Activated CD8-positive, alpha-beta memory T cell treated with anti-CD3 and anti-CD28 coated beads for 4 hours (primary cell): ENCODE data around the gene CEP128.

ENCODE experiments used
- DNase-seq, 2 donors: peaks; one replicate each; pipeline ENCODE4 v3.0.0-alpha.2; 2020; ENCODE audit warnings: low read depth in 2 of 2

CEP128 gene

GRCh38 chr14:80901822-80902221 is 39.7 kb downstream of the CEP128 start:
- no peak for DNase-seq

DNA sequence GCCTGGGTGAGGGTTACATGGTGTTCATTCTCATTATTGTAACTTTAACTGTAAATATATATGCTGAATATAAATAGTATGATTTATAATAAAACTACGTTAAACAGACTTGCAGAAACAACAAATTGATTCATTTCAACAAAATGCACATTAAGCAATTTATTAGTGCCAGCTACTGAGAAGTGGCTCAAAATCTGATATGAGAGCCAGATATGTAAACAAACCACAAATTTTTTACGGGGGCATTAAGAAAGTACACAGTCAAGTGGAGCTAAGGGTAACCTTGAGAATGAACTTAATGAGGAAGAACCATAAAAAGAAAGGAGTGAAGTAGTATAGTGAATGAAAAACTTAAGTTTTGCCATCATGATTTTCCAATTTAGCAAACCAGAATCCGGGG is 40.3 kb downstream of the CEP128 start:
- no peak for DNase-seq

DNA sequence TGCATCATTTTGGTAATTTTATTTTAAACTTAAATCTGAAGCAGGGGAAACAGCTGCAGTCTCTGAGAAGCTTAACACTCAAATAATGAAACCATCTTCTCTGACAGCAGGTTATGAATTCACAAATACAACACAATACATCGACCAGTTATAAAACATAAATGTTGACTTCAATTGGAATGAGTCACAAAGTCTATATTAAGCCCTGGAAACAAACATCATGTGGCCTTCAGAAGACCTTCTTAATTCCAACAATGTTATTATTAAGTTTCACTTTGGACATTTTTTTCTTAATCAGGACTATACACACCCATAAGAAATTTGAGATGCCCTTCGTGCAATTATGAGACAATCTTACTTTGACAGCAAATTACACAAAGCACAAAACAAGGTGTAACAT is 68.9 kb downstream of the CEP128 start:
- DNase-seq, result no peak

- DNase-seq, result no peak
These were observed 73.3 kb downstream of the CEP128 start for GRCh38 chr14:80868260-80868659.

GRCh38 chr14:80867798-80868197 is 73.7 kb downstream of the CEP128 start:
- no peak for DNase-seq

GRCh38 chr14:80867091-80867490 is 74.4 kb downstream of the CEP128 start:
- DNase-seq, result no peak

GRCh38 chr14:80865565-80865964 is 76.0 kb downstream of the CEP128 start:
- DNase-seq, result no peak

DNA sequence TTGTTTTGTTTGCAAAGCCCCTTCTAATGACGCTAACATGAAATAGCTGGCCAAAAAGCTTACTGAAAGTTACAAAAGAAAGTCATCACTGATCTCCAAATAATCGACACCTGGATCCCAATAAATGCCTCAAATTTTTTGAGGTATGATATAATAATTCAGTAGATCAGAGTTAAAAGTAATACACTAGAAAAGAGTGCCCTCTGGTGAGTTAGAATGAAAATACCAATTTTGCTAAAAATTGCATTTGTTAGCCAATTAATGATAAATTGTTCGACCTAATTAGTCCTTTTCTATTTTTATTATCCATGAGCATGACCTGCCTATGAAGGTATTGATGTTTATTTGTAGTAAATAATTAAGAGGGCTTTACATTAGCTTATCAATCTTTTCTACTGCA is 78.6 kb downstream of the CEP128 start:
- no peak for DNase-seq

GRCh38 chr14:80862541-80862940 is 79.0 kb downstream of the CEP128 start:
- DNase-seq, result no peak

DNA sequence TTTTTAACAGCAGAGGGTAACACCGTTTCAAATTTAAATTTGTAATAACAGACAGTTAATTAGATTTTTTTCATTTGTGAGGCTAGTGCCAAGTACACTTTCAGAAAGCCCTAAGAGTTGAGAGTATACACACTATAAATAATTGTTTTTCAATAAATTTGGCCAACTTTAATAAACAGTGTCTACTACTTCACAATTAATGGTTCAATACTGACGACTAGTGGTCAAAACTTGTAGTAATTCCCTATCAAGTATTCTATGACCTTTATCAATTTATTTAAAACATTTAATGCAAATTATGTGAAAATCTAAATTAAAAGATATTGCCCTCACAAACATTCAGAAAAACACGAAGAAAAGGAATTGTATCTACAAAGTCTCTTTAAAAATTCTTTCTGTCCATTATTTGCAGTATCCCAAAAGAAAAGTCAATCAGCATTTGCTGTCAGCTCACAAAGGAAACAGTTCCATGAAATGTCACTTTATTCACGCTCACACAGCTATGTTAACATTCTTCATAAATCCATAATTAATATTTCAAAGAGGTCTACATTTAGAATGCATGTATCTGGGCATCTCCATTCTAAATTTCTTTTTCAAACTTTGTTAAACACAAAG is 91.2 kb downstream of the CEP128 start:
- DNase-seq, result no peak

DNA sequence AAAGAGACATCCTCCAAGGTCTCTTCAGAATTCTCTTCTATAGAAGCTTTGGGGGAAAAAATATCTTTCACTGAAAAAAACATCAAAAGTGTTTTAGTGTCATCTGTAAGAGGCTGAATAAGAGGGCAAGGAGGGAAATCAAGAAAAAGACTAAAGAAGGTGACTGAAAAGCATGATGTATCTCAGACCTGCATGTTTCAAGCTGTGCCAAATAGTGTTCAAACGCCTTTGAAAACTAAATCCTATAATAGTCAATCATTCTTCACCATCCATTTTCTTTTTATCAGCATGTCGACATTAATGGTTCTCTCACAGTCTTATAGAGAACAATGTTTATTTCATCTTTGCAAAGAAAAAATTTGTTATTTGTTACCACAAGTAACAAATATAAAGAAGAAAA is 94.5 kb downstream of the CEP128 start:
- DNase-seq, result no peak

DNA sequence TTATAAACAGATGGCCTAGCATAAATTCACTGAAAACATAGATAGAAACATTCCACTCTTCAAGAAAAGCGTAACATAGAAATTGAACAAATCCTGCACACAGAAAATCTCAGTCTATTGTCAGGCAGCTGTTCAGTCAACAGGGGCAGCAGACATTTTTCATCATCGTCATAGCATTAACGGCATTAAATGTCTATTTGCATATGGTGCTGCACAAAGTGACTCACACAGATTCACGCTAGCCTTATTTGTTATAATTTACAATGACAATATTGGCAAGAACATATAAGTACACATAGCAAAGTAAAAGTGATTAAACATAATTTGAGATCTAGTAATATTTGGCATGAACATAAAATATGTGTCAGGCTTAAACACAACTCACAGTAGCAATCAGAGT is 95.7 kb downstream of the CEP128 start:
- DNase-seq, result no peak

- no peak for DNase-seq
These were observed 96.7 kb downstream of the CEP128 start for GRCh38 chr14:80844872-80845271.

GRCh38 chr14:80839743-80840142 is 101.8 kb downstream of the CEP128 start:
- no peak for DNase-seq

DNA sequence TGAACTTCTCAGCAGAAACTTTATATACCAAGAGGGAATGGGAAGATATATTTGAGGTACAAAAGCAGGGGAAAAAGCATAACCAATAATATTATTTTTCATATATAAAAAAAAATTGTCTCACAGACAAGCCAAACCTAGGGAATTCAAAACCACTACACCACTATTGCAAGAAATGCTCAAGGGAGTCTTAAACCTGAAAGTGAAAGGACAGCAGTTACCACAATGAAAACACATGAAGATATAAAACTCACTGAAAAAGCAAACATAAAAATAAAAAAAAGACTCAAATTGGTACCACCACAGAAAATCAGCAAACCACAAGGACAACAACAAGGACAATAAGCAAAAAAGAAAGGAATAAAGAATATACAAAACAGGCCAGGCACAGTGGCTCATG is 131.9 kb downstream of the CEP128 start:
- DNase-seq, result no peak

GRCh38 chr14:80805136-80805535 is 136.4 kb downstream of the CEP128 start:
- no peak for DNase-seq

- no peak for DNase-seq
These were observed 142.7 kb downstream of the CEP128 start for GRCh38 chr14:80798878-80799277.

DNA sequence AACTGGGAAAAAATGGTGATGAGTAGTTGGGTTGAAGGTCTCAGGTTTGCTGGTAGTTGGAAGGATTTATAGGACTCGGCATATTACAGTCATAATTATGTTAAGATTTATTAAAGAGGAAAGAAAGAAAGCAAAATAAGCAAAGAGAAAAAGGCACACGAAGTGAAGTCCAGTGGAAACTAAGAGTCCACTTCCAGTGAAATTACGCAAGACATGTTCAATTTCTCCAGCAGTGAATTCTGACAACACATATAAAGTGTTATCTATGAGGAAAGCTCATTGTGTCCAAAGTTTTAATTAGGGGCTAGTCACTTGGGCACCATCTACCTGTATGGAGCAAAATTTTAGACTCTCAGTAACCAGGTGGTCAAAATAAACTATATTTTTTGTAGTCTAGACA is 143.3 kb downstream of the CEP128 start:
- no peak for DNase-seq

- DNase-seq, result no peak
These were observed 148.8 kb downstream of the CEP128 start for GRCh38 chr14:80792771-80793170.

- DNase-seq, result no peak
These were observed 153.7 kb downstream of the CEP128 start for GRCh38 chr14:80787876-80788275.

- no peak for DNase-seq
These were observed 156.7 kb downstream of the CEP128 start for GRCh38 chr14:80784820-80785219.

DNA sequence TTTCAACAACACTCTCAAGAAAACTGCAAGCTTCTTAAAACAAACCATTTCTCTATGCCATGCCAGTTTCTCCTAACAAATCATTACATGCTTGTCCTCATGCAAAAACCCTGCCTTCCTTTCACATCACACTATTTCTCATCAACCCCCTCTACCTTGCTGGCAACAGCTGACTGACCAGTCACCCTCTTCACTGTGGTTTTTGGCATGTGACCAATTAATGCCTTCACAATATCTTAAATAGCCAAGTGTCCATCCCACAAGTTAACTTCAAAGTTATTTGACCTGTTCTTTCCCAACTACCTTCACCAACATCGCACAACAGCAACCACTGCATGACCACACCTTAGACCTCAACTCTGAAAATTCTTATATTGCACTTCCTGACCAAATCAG is 159.6 kb downstream of the CEP128 start:
- no peak for DNase-seq

DNA sequence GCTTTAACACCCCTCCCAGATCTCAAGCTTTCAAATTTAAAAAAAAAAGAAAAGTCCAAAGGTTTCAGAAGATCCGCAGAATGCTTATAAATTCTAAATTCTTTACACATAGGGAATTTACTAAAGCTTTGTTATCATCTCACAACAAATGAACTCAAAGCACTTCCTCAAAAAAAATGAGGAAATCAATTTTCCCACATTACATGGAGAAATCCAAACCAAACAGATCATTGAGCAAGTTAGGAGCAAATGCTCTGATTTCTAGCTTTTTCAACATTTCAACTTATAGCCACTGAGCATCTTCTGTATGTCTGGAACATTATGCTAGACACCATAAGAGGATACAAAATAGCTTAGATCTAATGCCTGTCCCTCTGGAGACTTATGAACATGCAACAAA is 161.0 kb downstream of the CEP128 start:
- DNase-seq, result no peak

GRCh38 chr14:80776657-80777056 is 164.9 kb downstream of the CEP128 start:
- DNase-seq, result no peak

DNA sequence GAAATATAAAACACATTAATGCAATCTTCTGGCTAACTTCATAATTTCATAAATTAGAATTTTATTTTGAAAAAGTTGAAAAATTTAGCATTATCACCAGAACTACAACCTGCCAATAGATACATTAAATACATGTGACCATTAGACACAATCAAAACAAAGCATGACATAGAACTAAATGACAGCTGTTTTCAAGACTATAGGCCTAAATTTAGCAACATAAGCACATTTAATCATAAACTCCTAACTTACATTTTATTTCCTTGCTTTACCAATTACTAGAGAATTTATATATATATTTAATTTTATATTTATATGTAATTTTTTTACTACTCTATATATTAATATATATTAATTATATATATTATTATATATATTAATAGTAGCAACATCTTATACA is 165.4 kb downstream of the CEP128 start:
- no peak for DNase-seq
